Fibroblast of the aortic adventitia (primary cell): ENCODE measurements around the gene CPSF4L. TPM values are rescaled to one million over a fixed set of nuclear protein-coding genes. Genes with fewer than 3 reads are reported as not detected.

ENCODE experiments used
- DNase-seq: peaks from one replicate; pipeline ENCODE4 v3.0.0-alpha.2; 2010; ENCODE audit warnings: low read depth
- H3K4me3 ChIP-seq: 2 replicates; pipeline ENCODE4 v1.5.1; 2011; ENCODE audit warnings: low read depth, mild to moderate bottlenecking, control low read depth, low read length, moderate library complexity
- CTCF ChIP-seq: IDR thresholded peaks from 2 replicates; pipeline ENCODE4 v1.5.1; 2011; ENCODE audit warnings: mild to moderate bottlenecking, low read length, control low read depth, inconsistent platforms; ENCODE audit not compliant: insufficient read depth
- total RNA-seq: library from RNA; depleted of rRNA; stranded (reverse); fragments of >200 nt; gene quantifications from 2 replicates; pipeline ENCODE4 v1.2.3, GENCODE V29; 2012; ENCODE audit warnings: low replicate concordance

Gene CPSF4L
- total RNA-seq, 1 donor: not detected

GRCh38 chr17:73278465-73279453, 17.1 kb upstream of the CPSF4L start:
- no peak overlapping the region for H3K4me3 ChIP-seq
- no peak for TF ChIP-seq CTCF
- peak; percentile 71 for DNase-seq

- no peak for TF ChIP-seq CTCF
- H3K4me3 ChIP-seq: no peak overlapping the region
- DNase-seq: no peak
Measured at GRCh38 chr17:73278049-73278464, 16.4 kb upstream of the CPSF4L start.

- no peak for TF ChIP-seq CTCF
- no peak overlapping the region for H3K4me3 ChIP-seq
- DNase-seq: no peak
Measured at GRCh38 chr17:73274490-73274889, 12.8 kb upstream of the CPSF4L start.

- no peak for TF ChIP-seq CTCF
- DNase-seq: no peak
Measured at GRCh38 chr17:73272906-73273218, 11.2 kb upstream of the CPSF4L start.

GRCh38 chr17:73271072-73271471, 9.4 kb upstream of the CPSF4L start:
- TF ChIP-seq CTCF: no peak
- no peak overlapping the region for H3K4me3 ChIP-seq
- DNase-seq: no peak

More at GRCh38 chr17:73272906-73273218, 11.2 kb upstream of the CPSF4L start:
- H3K4me3 ChIP-seq: no peak overlapping the region

GRCh38 chr17:73269791-73270190, 8.1 kb upstream of the CPSF4L start:
- TF ChIP-seq CTCF: no peak
- no peak for DNase-seq
- no peak overlapping the region for H3K4me3 ChIP-seq

- no peak for TF ChIP-seq CTCF
- H3K4me3 ChIP-seq: no peak overlapping the region
- DNase-seq: no peak
Measured at GRCh38 chr17:73269329-73269615, 7.6 kb upstream of the CPSF4L start.
